ENCODE results near the gene MT1F.

MT1F gene

DNA sequence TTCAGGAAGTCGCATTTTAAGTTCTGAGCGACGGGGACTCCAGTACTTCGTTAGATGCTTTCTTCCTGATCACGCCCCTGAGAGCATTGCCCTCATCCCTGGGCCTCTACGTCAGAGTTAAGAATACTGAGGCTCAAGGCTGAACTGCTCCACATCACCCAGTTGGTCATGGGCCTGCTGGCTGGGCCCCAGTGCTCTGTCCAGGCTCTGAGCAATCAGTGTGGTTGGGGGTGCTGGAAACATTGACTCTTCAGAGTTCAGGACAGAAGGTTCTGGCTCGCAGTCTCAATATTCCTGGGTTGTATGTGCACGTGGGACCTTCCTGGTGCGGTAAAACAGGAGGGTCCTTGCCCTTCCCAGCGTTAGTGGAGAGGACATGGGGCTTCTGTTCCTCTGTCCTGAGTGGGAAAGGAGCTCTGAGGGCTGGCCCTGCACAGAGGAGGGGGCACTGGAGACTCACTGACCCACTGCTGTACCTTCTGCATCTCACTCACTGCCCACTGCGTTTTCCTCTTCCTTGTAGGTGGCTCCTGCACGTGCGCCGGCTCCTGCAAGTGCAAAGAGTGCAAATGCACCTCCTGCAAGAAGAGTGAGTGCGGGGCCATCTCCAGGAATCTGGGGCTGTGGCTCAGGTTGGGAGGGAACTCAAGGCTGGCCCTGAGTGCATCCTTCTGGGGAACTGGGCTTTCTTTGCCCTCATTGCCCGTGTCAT lies 31.7 kb upstream of the MT1F start:
- no peak for FAIRE-seq

DNA sequence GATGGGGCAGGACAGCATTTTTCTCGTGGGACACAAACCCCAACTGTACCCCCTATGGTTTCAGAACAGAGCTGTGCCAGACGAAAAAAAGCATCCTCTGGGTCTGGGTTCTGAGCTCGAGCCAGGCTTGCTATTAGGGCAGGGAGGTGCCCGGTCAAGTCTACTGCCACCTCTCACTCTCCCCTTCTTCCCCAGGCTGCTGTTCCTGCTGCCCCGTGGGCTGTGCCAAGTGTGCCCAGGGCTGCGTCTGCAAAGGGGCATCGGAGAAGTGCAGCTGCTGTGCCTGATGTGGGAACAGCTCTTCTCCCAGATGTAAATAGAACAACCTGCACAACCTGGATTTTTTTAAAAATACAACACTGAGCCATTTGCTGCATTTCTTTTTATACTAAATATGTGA lies 31.1 kb upstream of the MT1F start:
- no peak for FAIRE-seq

DNA sequence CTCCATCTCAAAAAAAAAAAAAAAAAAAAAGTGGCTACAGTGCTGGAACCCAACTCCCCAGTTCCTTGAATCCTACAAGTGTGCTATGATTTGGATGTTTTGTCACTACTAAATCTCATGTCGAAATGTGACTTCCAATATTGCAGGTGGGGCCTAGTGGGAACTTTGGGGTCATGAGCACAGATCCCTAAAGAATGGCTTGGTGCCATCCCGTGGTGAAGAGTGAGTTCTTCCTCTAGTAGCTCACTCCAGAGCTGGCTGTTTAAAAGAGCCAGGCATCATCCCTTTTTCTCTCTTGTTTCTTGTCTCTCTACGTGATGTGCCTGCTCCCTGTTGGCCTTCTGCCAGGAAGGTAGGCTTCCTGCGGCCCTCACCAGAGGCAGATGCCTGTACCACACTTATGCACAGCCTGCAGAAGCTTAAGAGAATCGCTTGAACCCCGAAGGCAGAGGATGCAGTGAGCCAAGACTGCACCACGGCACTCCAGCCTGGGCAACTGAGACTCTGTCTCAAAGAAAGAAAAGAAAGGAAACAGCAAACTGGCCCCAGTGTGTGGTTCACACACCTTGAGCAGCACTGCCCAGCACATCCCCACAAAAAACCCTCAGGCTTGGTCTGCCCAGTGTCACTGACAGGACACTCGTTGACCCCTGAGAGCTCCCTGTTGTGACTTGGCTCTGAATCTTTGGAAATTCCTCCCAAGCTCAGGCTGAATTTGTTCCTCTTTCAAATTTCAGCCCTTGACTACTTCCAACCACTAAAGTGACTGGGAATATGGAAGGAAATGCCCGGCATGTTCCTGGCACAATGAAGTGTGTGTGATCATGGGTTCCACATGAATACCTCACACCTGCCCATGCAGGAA lies 29.0 kb upstream of the MT1F start:
- no peak for FAIRE-seq

DNA sequence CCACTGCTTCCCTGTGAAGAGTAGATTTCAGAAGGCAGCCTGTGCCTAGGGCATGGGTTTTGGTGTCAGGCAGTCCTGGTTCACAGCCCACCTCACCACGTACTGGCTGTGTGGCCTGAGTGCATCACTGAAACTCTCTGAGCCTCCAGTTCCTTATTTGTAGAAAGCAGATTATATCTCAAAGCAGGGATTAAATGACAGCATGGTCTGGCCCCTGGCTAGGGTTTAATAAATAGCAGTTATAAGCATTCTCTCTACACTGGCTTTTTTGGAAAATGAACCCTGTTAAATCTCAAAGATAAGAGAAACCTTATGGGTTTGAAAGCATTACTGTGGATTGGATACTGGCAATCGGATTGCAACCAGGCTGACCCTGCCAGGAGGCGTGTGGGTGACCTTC lies 28.2 kb upstream of the MT1F start:
- no peak for FAIRE-seq

DNA sequence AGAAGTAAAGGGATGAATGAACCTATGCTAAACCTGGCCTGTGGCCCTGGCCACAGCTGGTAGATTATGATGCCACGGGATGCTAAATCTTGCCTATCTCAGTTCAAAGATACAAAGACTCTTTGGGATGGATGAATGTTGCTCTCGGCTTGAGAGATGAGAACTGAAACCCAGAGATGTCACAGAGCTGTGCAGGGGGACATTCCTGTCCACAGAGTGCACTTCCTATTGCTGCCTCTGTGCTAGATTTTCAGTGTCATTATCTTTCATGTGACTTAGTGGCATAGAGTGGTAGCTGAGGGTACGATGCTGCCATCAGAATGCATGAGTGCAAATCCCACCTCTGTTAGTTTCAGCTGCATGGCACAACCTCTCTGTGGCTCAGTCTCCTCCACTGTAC lies 27.6 kb upstream of the MT1F start:
- FAIRE-seq, result no peak

DNA sequence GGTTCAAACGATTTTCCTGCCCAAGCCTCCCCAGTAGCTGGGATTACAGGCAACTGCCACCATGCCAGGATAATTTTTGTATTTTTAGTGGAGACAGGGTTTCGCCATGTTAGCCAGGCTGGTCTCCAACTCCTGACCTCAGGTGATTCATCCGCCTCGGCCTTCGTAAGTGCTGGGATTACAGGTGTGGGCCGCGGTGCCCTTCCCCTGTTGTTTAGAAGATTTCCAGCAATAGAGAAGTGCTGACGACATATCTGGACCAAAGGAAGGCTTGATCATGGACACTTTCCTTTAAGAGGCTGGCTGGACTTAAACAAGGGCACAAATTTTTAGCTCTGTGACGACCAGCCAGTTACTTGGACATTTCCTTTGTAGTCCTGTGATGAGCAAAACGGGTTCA lies 26.6 kb upstream of the MT1F start:
- no peak for FAIRE-seq

DNA sequence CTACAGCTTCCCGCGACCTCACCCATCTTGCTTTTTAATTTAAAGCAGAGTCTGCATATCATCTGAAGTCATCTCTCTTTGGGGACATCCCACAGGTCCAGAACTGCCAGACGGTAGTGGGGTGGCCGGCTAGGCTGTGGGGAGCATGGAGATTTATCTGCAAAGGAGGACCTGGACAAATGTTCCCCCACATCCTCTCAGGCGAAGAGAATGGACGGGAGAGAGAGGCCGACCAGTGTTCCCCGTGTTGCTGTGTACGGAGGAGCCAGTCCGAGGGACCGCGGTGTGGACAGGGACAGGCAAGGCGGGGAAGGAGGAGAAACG lies 26.0 kb upstream of the MT1F start:
- no peak for FAIRE-seq

DNA sequence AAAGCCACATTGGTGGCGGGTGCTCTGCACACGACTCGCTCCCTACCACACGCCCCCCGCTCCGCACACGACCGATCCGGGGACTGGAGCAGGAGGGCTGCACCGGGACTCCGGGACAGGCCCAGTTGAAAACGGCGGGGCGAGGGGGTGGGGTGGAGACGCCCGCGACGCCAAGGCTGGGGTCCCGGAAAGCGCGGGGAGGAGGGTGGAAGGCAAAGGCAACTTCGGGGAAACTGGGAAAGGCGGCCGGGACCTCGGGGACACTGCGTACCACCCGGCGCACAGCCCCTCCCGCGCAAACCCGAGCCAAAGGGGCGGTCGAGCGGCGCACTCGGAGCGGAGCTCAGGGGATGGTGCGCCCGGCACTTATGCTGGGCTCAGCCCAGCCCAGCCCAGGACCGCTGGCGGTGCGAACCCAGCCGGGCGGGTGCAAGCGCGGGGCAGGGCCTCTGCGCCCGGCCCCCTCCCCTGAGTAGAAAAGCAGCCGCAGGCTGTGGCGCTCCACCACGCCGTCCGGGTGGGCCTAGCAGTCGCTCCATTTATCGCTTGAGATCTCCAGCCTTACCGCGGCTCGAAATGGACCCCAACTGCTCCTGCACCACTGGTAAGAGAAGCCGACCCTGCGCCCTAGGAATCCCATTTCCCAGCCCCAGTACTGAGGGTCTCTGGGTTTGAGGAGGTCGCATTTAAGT lies 25.5 kb upstream of the MT1F start, which contains the start of gene MT1M:
Gene MT1M (plus strand): TSS at position 504 of the 692 bp plus-strand sequence. CDS start 73 bp downstream, at position 577.
- FAIRE-seq, result no peak

DNA sequence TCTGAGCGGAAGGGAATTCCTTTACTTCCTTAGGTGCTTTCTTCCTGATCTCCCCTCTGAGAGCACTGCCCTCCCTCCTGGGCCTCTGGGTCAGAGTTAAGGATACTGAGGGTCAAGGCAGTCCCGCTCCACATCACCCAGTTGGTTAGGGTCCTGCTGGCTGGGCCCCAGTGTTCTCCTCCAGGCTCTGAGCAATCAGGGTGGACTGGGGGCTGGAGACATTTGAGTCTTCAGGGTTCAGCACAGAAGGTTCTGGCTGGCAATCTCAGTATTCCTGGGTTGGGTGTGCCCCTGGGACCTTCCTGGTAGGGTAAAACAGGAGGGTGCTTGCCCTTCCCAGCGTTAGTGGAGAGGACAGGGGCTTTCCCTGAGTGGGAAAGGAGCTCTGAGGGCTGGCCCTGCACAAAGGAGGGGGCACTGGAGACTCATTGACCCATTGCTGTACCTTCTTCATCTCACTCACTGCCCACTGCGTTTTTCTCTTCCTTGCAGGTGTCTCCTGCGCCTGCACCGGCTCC lies 24.9 kb upstream of the MT1F start:
- no peak for FAIRE-seq

DNA sequence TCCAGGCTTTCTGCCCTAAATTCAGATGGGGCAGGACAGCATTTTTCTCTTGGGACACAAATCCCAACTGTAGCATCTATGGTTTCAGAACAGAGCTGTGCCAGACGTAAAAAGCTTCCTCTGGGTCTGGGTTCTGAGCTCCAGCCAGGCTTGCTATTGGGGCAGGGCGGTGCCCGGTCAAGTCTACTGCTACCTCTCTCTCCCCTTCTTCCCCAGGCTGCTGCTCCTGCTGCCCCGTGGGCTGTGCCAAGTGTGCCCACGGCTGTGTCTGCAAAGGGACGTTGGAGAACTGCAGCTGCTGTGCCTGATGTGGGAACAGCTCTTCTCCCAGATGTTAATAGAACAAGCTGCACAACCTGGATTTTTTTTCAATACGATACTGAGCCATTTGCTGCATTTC lies 24.2 kb upstream of the MT1F start:
- FAIRE-seq, result no peak

DNA sequence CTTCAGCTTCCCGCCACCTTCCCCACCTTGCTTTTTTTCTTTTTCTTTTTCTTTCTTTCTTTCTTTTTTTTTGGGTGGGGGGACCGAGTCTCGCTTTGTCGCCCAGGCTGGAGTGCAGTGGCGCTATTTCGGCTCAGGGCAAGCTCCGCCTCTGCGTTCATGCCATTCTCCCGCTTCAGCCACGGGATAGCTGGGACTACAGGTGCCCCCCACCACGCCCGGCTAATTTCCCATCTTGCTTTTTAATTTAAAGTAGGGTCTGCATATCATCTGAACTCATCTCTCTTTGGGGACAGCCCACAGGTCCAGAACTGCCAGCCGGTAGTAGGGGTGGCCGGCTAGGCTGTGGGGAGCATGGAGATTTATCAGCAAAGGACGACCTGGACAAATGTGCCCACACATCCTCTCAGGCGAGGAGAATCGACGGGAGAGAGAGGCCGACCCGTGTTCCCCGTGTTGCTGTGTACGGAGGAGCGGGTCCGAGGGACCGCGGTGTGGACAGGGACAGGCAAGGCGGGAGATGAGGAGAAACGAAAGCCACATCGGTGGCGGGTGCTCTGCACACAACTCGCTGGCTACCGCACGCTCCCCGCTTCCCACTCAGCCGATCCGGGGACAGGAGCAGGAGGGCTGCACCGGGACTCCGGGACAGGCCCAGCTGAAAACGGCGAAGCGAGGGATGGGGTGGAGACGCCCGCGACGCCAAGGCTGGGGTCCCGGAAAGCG lies 22.9 kb upstream of the MT1F start:
- FAIRE-seq, result no peak

DNA sequence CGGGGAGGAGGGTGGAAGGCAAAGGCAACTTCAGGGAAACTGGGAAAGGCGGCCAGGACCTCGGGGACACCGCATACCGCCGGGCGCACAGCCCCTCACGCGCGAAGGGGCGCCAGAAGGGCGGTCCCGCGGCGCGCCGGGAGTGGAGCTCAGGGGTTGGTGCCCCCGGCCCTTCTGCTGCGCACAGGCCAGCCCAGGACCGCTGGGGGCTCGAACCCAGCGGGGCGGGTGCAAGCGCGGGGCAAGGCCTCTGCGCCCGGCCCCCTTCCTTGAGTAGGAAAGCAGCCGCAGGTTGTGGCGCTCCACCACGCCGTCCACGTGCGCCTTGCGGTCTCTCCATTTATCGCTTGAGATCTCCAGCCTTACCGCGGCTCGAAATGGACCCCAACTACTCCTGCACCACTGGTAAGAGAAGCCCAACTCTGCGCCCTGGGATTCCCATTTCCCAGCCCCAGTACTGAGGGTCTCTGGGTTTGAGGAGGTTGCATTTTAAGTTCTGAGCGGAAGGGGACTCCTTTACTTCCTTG lies 22.3 kb upstream of the MT1F start:
- no peak for FAIRE-seq

DNA sequence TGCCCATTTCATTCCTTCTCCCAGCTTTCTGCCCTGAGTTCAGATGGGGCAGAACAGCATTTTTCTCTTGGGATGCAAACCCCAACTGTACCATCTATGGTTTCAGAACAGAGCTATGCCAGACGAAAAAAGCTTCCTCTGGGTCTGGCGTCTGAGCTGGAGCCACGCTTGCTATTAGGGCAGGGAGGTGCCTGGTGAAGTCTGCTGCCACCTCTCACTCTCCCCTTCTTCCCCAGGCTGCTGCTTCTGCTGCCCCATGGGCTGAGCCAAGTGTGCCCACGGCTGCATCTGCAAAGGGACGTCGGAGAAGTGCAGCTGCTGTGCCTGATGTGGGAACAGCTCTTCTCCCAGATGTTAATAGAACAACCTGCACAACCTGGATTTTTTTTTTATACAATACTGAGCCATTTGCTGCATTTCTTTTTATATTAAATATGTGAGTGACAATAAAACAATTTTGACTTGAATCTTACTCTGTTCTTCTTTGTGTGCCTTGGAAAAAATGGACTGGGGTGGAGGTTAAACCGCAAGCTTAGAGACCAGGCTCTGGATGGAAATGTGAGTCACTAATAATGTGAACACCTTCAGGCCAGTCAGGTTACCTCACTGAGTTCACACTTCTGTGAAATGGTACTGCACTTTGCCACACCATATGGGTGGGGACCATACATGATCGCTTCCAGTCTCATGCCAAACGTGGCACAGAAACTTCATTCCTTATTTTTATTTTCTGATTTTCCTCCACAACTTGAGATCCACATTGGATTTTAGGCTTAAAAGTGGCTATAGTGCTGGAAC lies 20.9 kb upstream of the MT1F start:
- no peak for FAIRE-seq

DNA sequence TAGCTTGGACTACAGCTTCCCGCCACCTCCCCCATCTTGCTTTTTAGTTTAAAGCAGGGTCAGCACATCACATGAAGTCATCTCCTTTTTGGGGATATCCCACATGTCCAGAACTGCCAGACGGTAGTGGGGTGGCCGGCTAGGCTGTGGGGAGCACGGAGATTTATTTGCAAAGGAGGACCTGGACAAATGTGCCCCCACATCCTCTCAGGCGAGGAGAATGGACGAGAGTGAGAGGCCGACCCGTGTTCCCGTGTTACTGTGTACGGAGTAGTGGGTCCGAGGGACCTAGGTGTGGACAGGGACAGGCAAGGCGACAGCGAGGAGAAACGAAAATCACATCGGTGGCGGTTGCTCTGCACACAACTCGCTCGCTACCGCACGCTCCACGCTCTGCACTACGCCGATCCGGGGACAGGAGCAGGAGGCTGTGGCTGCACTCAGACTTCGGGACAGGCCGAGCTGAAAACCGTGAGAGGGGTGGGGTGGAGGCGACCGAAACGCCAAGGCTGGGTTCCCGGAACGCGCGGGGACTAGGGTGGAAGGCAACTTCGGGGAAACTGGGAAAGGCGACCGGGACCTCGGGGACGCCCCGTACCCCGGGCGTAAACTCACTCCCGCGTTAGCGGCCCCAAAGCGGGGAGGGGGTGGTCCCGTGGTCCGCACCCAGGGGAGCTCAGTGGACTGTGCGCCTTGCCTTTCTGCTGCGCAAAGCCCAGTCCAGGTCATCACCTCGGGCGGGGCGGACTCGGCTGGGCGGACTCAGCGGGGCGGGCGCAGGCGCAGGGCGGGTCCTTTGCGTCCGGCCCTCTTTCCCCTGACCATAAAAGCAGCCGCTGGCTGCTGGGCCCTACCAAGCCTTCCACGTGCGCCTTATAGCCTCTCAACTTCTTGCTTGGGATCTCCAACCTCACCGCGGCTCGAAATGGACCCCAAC lies 19.7 kb upstream of the MT1F start, which contains the start of gene MT1A:
Gene MT1A (plus strand): TSS at position 853 of the 937 bp plus-strand sequence. CDS start 73 bp downstream, at position 926.
- FAIRE-seq, result no peak

DNA sequence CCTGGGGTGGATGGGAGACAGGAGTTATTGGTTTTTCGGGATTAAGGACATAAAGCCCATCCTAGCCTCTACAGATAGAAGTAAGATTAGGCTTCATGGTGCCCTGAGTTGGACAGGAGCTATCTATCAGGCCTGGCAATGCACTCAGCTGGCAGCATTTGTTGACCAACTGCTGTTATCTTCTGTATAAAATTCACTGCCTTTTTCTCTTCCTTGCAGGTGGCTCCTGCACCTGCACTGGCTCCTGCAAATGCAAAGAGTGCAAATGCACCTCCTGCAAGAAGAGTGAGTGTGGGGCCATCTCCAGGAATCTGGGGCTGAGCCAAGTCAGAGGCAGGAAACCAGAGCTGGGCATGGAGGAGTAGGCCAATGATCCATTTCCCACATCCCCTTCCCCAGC lies 18.7 kb upstream of the MT1F start:
- no peak for FAIRE-seq

DNA sequence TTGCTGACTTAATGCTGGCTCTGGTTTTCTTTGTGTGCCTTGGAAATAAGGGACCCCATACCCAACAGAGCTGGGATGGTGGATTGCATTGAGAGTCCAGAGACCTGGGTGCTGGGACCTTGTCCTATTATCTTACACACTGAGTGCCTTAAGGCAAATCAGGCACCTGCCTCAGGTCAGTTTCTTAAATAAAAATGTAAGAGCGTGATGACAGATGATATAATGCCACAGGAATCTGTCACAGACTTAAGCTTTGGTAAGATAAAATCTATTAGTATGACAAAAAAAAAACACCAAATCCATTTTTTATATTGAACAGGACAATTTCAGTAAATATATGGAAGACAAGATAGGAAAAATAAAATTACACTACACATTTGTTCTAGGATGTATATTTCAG lies 17.7 kb upstream of the MT1F start:
- no peak for FAIRE-seq

DNA sequence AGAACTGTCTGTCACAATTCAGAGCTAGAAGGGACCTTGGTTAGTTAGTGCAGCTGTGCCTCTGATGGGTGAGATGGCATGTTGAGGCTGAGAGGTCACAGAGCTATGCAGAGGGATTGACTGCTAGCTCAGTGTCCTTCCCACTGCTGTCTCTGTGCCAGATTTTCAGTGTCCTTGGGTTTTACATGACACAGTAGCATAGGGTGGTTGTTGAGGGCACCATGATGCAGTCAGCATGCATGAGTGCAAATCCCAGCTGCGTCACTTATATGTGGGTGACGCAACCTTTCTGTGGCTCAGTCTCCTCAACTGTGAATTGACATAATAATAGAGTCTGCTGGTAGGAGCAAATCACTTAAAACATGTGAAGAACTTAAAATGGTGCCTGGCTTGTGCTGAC lies 16.6 kb upstream of the MT1F start:
- no peak for FAIRE-seq

DNA sequence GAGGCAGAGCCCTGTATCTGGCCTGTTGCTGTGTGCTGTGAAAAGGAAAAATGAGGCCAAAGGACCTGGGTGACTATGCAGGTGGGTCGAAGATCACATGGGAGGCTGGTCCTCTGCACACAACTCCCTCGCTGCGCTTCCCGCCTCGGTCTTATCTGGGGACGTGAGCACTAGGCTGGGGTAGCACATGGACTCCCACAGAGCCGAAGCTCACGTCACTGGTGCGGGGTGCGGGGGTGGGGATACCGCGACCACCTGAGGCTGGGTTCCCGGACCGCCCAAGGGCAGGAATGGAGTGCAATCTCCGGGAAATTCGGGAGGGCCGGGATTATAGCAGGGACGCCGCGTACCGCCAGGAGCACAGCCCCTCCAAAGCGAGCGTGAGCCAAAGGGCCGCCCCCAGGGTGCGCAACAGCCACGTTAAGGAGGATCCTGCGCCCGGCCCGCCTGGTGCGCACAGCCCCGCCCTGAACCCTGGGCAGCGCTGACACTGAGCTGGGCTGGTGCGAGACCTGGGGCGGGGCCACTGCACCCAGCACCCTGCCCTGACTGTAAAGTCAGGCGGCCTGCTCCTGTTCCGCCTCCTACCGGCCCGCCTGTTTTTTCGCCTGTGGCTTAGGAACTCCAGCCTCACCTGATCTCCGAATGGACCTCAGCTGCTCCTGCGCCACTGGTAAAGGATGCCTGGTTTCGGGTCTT lies 14.5 kb upstream of the MT1F start:
- no peak for FAIRE-seq

DNA sequence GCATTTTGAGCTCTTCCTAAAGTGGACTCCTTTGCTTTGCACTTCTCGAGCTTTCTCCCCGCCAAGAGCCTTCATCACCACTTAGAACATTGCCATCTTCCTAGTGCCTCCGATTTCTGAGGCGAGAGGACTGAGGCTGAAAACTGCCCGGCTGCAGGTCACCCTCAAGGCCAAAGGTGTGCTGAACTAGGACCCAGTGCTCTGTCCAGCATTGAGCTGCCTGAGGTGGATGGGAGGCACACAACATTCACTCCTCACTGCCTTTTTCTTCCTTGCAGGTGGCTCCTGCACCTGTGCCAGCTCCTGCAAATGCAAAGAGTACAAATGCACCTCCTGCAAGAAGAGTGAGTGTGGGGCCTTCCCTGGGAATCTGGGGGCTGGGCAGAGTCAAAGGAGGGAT lies 13.9 kb upstream of the MT1F start:
- FAIRE-seq, result no peak

DNA sequence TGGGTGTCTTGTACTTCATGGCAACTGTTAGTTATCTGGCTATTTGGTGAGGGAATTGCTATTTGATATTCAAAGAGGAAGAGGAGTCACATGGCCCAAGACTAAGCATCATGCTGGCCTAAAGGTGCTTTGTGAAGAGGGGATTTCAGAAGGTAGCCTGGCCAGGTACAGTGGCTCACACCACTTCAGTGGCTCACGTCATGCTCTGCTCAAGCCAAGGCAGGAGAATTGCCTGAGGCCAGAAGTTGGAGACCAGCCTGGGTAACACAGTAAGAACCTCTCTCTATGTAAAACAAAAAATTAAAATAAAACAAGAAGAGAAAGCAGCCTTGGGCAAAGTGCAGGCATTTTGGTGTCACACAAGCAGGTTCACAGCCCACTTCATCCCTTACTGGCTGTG lies 12.4 kb upstream of the MT1F start:
- FAIRE-seq, result no peak

Data from G401.6 (cell line).